ENCODE measurements around the gene UNC13D. TPM values are rescaled to one million over a fixed set of nuclear protein-coding genes. Genes with fewer than 3 reads are reported as not detected.
A peak's percentile ranks its signal among the peaks of the same experiment; 100 is the strongest.

UNC13D gene
- total and polyA plus RNA-seq, 9 of the 15 experiments (the other 6 are each of a cell fraction or from before 2014, with no cell fraction given): 0.86 to 244 (median 69.2) TPM

DNA sequence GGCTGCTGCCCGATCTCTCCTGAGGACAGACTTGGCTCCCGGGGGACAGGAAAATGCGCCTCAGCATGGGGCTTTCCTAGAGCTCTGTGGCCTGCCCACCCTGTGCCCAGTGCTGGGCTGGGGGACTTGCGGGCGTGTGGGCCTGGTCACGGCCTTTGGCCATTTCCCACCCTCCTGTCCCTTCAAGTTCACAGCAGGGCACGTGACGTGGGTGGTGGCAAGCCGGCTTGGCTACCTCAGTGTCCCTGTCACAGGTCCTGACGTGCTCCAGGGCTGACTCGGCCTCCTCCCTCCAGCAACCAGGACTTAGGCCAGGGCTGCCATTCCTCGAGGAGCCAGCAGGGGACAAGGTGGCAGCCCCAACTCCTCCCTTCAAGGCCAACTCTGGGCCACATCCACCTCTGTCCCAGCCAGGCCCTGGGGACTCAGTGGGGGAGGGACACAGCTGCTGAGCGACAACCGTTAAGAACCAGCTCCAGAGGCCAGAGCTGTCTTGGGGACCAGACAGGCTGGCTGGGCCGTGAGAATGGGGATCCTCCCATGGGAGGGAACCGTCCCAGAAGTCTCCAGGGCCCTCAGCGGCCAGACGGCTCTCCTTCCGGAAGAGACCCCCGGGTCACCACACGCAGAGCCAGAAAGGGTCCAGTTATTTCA is 981 bp upstream of the UNC13D start (continued):
- TF ChIP-seq, protein P1, sequence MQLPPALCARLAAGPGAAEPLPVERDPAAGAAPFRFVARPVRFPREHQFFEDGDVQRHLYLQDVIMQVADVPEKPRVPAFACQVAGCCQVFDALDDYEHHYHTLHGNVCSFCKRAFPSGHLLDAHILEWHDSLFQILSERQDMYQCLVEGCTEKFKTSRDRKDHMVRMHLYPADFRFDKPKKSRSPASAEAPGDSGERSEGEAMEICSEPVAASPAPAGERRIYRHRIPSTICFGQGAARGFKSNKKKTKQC (CRISPR knock-in tag; IDR thresholded peaks at IDR 0.05): no peak; the same call in 1 of the 2 replicates
- TF ChIP-seq NFIC (IDR thresholded peaks at IDR 0.05): peak; percentile 43; the same call in 1 of the 2 replicates
- peak; percentile 90 for TF ChIP-seq RNF2 (IDR thresholded peaks at IDR 0.05)
- peak in 1 of 2 experiments; percentile 74; a peak in 1 of 4 replicates for TF ChIP-seq SRF (CRISPR knock-in tag; IDR thresholded peaks at IDR 0.05)
- TF ChIP-seq, protein P2, sequence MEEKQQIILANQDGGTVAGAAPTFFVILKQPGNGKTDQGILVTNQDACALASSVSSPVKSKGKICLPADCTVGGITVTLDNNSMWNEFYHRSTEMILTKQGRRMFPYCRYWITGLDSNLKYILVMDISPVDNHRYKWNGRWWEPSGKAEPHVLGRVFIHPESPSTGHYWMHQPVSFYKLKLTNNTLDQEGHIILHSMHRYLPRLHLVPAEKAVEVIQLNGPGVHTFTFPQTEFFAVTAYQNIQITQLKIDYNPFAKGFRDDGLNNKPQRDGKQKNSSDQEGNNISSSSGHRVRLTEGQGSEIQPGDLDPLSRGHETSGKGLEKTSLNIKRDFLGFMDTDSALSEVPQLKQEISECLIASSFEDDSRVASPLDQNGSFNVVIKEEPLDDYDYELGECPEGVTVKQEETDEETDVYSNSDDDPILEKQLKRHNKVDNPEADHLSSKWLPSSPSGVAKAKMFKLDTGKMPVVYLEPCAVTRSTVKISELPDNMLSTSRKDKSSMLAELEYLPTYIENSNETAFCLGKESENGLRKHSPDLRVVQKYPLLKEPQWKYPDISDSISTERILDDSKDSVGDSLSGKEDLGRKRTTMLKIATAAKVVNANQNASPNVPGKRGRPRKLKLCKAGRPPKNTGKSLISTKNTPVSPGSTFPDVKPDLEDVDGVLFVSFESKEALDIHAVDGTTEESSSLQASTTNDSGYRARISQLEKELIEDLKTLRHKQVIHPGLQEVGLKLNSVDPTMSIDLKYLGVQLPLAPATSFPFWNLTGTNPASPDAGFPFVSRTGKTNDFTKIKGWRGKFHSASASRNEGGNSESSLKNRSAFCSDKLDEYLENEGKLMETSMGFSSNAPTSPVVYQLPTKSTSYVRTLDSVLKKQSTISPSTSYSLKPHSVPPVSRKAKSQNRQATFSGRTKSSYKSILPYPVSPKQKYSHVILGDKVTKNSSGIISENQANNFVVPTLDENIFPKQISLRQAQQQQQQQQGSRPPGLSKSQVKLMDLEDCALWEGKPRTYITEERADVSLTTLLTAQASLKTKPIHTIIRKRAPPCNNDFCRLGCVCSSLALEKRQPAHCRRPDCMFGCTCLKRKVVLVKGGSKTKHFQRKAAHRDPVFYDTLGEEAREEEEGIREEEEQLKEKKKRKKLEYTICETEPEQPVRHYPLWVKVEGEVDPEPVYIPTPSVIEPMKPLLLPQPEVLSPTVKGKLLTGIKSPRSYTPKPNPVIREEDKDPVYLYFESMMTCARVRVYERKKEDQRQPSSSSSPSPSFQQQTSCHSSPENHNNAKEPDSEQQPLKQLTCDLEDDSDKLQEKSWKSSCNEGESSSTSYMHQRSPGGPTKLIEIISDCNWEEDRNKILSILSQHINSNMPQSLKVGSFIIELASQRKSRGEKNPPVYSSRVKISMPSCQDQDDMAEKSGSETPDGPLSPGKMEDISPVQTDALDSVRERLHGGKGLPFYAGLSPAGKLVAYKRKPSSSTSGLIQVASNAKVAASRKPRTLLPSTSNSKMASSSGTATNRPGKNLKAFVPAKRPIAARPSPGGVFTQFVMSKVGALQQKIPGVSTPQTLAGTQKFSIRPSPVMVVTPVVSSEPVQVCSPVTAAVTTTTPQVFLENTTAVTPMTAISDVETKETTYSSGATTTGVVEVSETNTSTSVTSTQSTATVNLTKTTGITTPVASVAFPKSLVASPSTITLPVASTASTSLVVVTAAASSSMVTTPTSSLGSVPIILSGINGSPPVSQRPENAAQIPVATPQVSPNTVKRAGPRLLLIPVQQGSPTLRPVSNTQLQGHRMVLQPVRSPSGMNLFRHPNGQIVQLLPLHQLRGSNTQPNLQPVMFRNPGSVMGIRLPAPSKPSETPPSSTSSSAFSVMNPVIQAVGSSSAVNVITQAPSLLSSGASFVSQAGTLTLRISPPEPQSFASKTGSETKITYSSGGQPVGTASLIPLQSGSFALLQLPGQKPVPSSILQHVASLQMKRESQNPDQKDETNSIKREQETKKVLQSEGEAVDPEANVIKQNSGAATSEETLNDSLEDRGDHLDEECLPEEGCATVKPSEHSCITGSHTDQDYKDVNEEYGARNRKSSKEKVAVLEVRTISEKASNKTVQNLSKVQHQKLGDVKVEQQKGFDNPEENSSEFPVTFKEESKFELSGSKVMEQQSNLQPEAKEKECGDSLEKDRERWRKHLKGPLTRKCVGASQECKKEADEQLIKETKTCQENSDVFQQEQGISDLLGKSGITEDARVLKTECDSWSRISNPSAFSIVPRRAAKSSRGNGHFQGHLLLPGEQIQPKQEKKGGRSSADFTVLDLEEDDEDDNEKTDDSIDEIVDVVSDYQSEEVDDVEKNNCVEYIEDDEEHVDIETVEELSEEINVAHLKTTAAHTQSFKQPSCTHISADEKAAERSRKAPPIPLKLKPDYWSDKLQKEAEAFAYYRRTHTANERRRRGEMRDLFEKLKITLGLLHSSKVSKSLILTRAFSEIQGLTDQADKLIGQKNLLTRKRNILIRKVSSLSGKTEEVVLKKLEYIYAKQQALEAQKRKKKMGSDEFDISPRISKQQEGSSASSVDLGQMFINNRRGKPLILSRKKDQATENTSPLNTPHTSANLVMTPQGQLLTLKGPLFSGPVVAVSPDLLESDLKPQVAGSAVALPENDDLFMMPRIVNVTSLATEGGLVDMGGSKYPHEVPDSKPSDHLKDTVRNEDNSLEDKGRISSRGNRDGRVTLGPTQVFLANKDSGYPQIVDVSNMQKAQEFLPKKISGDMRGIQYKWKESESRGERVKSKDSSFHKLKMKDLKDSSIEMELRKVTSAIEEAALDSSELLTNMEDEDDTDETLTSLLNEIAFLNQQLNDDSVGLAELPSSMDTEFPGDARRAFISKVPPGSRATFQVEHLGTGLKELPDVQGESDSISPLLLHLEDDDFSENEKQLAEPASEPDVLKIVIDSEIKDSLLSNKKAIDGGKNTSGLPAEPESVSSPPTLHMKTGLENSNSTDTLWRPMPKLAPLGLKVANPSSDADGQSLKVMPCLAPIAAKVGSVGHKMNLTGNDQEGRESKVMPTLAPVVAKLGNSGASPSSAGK (IDR thresholded peaks at IDR 0.05): peak; percentile 48; the same call in 1 of the 2 replicates
- no peak for TF ChIP-seq TFAM (CRISPR knock-in tag; conservative IDR thresholded peaks at IDR 0.05)
- no peak for TF ChIP-seq ZNF347 (CRISPR knock-in tag; IDR thresholded peaks at IDR 0.05; ENCODE audit: low read depth)
- no peak for TF ChIP-seq ZNF239 (CRISPR knock-in tag; IDR thresholded peaks at IDR 0.05)
- TF ChIP-seq, protein P3, sequence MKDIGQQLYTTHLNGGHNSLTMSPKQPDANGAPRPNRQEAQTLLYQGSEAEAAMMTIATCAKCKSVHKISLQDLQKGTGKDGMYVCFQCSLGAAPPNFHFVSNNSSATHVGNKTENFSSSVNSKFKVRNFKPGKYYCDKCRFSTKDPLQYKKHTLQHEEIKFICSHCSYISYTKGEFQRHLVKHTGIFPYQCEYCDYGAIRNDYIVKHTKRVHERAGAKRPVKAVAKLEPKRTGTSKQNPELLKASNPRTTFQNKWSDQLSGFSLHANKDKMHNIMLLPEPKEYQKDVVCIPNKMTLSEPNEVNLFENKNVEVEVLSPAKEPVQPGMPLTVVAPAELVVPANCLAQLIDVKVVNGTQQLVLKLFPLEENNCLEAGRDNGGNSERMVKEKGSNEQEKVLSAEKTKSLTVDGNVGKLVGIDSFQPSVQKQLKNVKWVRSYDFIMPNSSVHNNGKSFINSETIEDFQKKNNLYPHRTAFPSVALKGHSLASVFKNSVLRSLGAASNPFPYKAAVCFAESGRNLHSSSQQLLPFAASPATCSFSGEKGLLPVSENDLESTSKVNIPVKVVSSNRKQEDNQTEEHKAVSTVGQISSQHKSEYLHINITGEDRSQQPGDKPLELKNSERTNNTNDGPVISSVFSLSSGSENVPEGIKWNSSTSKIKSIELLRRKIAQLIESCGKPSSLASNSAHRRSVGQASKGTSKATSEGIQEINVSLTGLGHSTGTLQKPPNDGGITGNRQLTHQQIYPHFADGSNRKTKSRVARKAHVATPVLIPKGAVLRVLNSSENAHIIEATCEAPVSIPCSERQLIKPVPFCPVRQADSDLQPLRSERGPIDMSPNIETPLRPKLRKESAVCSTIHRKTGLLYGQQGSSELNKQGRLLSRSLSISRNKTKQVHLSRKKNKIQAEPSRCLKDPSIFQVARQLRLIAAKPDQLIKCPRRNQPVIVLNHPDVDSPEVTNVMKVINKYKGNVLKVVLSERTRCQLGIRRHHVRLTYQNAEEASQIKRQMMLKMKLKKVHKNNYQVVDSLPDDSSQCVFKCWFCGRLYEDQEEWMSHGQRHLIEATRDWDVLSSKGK (CRISPR knock-in tag; IDR thresholded peaks at IDR 0.05): no peak
- TF ChIP-seq SRSF1 (IDR thresholded peaks at IDR 0.05; ENCODE audit: low read depth, low read length): no peak
- peak; percentile 26; the same call in 1 of the 2 replicates for TF ChIP-seq ELF4 (CRISPR knock-in tag; IDR thresholded peaks at IDR 0.05)
- no peak for TF ChIP-seq MAFK (IDR thresholded peaks at IDR 0.05; ENCODE audit: low read length)
- peak; percentile 55 for TF ChIP-seq SMC3 (conservative IDR thresholded peaks at IDR 0.05; ENCODE audit: insufficient read depth, low read depth, low read length)
